Chondrocyte (in vitro differentiated cells): ENCODE results near the gene PFN1. TPM values are rescaled to one million over a fixed set of nuclear protein-coding genes. Genes with fewer than 3 reads are reported as not detected.
"Not testable (repeated sequence)": the region's sequence is repeated elsewhere in the genome, so short reads cannot be mapped to it uniquely, and the experiment has no call there.

Experiments
- DNase-seq: peaks from one replicate; pipeline ENCODE4 v3.0.0; 2021; ENCODE audit warnings: mixed read lengths, low spot score
- H3K27ac Mint-ChIP-seq: one replicate; pipeline ENCODE4 v1.8.0; 2021; ENCODE audit warnings: mild to moderate bottlenecking, moderate library complexity, mixed read lengths; ENCODE audit not compliant: unreplicated experiment
- H3K27me3 Mint-ChIP-seq: 2 replicates; pipeline ENCODE4 v1.8.0; 2021; ENCODE audit warnings: low read depth, mixed read lengths
- H3K36me3 Mint-ChIP-seq: 2 replicates; pipeline ENCODE4 v1.8.0; 2021; ENCODE audit warnings: low read depth, mixed read lengths
- H3K4me1 Mint-ChIP-seq: 2 replicates; pipeline ENCODE4 v1.8.0; 2021; ENCODE audit warnings: low read depth, mild to moderate bottlenecking, mixed read lengths
- H3K4me3 Mint-ChIP-seq: one replicate; pipeline ENCODE4 v1.8.0; 2021; ENCODE audit warnings: mild to moderate bottlenecking, moderate library complexity, mixed read lengths; ENCODE audit not compliant: unreplicated experiment
- H3K9me3 Mint-ChIP-seq: 2 replicates; pipeline ENCODE4 v1.8.0; 2021; ENCODE audit warnings: low read depth, mixed read lengths
- CTCF ChIP-seq: fragments of 200-600 bp; sonication (generic); IDR thresholded peaks from 2 replicates; pipeline ENCODE4 v1.5.0; 2021; ENCODE audit warnings: antibody characterized with exemption, mild to moderate bottlenecking, moderate library complexity
- total RNA-seq: library from RNA; stranded (reverse); gene quantifications from 3 replicates; pipeline ENCODE4 v1.2.1, GENCODE V29; 2021

The PFN1 gene
- total RNA-seq, 1 donor from 2014 or later = 766 TPM

GRCh38 chr17:4908711-4909496 is 39.4 kb downstream of the PFN1 start:
- no peaks in the 10 kb centered on the region for H3K36me3 Mint-ChIP-seq
- H3K27me3 Mint-ChIP-seq = no peaks in the 10 kb centered on the region
- DNase-seq = peak; percentile 94
- no peaks in the 10 kb centered on the region for H3K9me3 Mint-ChIP-seq
- TF ChIP-seq CTCF = peak; percentile 88
- H3K4me3 Mint-ChIP-seq = no peak overlapping the region
- peaks cover 3% of the 10 kb centered on the region for H3K4me1 Mint-ChIP-seq
- no peak overlapping the region for H3K27ac Mint-ChIP-seq

GRCh38 chr17:4908301-4908700 is 40.0 kb downstream of the PFN1 start:
- no peak for TF ChIP-seq CTCF
- H3K4me3 Mint-ChIP-seq = no peak overlapping the region
- H3K27ac Mint-ChIP-seq = no peak overlapping the region
- H3K36me3 Mint-ChIP-seq = no peaks in the 10 kb centered on the region
- peaks cover 3% of the 10 kb centered on the region for H3K4me1 Mint-ChIP-seq
- H3K9me3 Mint-ChIP-seq = no peaks in the 10 kb centered on the region
- DNase-seq = peak; percentile 72
- no peaks in the 10 kb centered on the region for H3K27me3 Mint-ChIP-seq

DNA sequence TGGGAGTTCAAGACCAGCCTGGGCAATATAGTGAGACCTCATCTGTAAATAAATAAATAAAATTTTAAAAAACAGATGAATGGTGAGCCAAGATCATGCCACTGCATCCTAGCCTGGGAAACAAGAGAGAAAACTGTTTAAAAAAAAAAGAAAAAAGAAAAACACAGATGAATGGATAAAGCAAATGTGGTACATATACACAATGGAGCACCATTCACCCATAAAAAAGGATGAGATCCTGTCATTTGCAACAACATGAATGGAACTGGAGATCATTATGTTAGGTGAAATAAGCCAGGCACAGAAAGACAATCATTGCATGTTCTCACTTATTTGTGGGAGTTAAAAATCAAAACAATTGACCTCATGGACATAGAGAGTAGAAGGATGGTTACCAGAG is 41.7 kb downstream of the PFN1 start:
- not testable (repeated sequence) for H3K4me1 Mint-ChIP-seq, H3K27ac Mint-ChIP-seq, H3K27me3 Mint-ChIP-seq, H3K36me3 Mint-ChIP-seq, DNase-seq, H3K4me3 Mint-ChIP-seq, H3K9me3 Mint-ChIP-seq

GRCh38 chr17:4903051-4903818 is 45.1 kb downstream of the PFN1 start, which contains the start of gene CHRNE:
Gene CHRNE (minus strand): TSS chr17:4903098. CDS start chr17:4903063, 35 bp downstream.
- Mint-ChIP-seq H3K27me3 (no peaks in the 10 kb centered on the region), H3K9me3 (no peaks in the 10 kb centered on the region), H3K4me3 (no peak within 1 kb of the TSS), H3K36me3 (peaks cover 6% of the 10 kb centered on the region), H3K27ac (peak within 1 kb of the TSS; percentile 57), H3K4me1 (peaks cover 4% of the 10 kb centered on the region)
- peak; percentile 84 for TF ChIP-seq CTCF
- DNase-seq = peak; percentile 62

DNA sequence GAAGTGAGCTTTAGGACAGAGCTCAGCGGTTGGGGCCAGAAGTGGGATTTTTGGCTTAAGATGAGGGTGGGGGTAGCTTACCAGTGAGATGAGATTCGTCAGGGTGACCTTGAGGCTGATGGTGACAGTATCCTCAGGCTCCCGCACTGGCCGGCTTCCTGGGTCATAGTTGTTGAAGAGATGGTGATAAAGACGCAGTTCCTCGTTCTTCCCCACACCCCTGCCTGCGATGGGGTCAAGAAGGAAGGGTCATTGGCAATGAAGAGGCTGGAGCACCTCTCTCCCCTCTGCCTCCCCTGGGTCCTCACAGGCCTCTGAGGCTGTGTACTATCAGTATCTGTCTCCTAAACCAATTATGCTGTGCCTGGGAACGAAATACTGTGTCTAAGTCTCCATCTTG is 45.8 kb downstream of the PFN1 start:
- no peak overlapping the region for H3K27ac Mint-ChIP-seq
- peaks cover 6% of the 10 kb centered on the region for H3K36me3 Mint-ChIP-seq
- no peaks in the 10 kb centered on the region for H3K9me3 Mint-ChIP-seq
- no peak overlapping the region for H3K4me3 Mint-ChIP-seq
- TF ChIP-seq CTCF = no peak
- peaks cover 4% of the 10 kb centered on the region for H3K4me1 Mint-ChIP-seq
- DNase-seq = peak; percentile 59
- no peaks in the 10 kb centered on the region for H3K27me3 Mint-ChIP-seq
